Measurements from ENCODE around the gene C18orf32.
"Not testable (repeated sequence)": the region's sequence is repeated elsewhere in the genome, so short reads cannot be mapped to it uniquely, and the experiment has no call there.

Gene C18orf32

DNA sequence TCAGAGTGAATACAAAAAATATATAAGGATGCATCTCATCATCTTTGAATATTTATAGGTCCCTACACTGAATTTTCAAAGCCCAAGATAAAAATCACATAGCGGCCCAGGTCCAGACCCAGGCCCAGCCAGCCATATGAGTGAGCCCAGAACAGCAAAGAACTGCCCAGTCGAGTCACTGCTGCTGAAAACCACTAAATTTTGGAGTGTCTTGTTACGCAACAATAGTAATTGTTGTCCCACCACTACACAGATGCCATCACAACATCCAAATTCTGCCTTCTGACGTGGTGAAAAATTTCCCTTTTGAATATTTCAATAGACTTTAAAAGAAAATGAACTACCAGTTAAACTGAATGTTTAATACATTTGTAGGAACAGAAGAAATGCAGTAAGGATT lies 5.7 kb downstream of the C18orf32 start:
- no peaks in the 10 kb centered on the region for H3K9me3 ChIP-seq (ENCODE audit: control insufficient read depth, low read depth, low read length)
- no peak overlapping the region for H3K27ac ChIP-seq (ENCODE audit: low read length)
- no peaks in the 10 kb centered on the region for H3K27me3 ChIP-seq (ENCODE audit: control insufficient read depth, insufficient read depth, low read length)
- no peak overlapping the region for H3K9ac ChIP-seq (ENCODE audit: low read length)
- peaks cover 5% of the 10 kb centered on the region for H3K4me1 ChIP-seq (ENCODE audit: control insufficient read depth, low read depth, low read length)
- peaks cover 25% of the 10 kb centered on the region for H3K36me3 ChIP-seq (ENCODE audit: control insufficient read depth, low read depth, low read length)
- H3K4me3 ChIP-seq (ENCODE audit: low read length): no peak overlapping the region

DNA sequence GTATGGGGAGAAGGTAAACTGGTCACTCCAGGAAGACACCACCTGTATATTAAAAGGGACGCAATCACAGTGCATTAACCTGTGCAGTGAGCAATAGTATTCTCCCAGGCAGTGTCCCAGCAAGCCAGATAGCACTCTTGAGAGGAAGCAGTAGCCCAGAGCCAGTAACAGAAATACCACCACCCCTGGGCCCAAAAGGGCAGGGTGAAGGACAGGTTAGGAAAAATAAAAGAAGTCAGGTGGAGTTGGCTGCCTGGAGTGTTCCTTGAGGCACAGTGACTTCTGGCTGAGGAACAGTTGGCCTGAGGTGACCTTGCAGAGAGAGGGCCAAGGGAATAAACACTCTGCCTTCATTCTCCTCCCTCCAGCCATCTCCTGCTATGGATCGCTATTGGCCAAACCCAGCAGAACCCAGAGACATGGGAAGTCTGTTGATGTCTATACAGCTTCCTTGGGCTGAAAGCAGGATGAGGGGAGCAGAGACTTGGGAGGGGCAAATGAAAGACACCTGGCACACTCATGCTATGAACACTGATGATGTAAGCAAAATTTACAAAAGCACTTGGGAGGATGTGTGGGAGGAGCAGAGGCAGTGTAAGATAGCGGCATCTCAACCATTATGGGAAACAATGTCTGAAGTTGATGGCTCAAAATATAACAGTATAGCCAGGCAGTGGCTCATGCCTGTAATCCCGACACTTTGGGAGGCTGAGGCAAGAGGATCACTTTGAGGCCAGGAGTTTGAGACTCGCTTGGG lies 7.5 kb downstream of the C18orf32 start:
- Histone ChIP-seq H3K4me3 (ENCODE audit: low read length) (no peak overlapping the region), H3K9ac (ENCODE audit: low read length) (no peak overlapping the region), H3K27me3 (ENCODE audit: control insufficient read depth, insufficient read depth, low read length) (no peaks in the 10 kb centered on the region), H3K36me3 (ENCODE audit: control insufficient read depth, low read depth, low read length) (peaks cover 25% of the 10 kb centered on the region), H3K27ac (ENCODE audit: low read length) (no peak overlapping the region), H3K4me1 (ENCODE audit: control insufficient read depth, low read depth, low read length) (no peaks in the 10 kb centered on the region), H3K9me3 (ENCODE audit: control insufficient read depth, low read depth, low read length) (no peaks in the 10 kb centered on the region)

DNA sequence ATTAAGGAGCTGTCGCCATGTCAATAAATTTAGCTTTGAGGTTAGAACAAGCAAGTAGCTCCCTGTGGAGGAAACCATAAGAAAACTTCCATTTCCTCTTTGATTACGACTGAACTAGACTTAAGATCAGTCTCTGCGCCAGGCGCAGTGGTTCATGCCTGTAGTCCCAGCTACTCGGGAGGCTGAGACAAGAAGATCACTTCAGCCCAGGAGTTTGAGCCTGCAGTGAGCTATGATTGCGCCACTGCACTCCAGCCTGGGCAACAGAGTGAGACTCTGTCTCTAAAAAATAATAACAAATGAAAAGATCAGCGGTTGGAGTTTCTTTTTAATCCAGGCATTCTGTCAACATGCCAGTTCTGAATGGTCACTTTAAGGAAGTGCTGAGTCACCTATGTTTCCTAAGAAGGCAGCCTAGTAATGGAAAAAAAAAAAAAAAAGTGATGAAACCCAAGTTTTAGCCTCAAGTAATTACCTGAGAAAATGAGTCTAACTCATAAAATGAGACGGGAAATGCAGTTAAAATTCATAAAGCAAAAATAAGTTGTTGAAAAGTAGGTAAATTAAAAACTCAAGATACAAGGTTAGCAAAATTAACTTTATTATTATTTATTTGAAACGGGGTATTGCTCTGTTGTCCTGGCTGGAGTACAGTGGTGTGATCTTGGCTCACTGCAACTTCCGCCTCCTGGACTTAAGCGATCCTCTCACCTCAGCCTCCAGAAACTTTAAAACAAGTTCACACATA lies 10.2 kb downstream of the C18orf32 start:
- H3K4me1 ChIP-seq (ENCODE audit: control insufficient read depth, low read depth, low read length): no peaks in the 10 kb centered on the region
- H3K27ac ChIP-seq (ENCODE audit: low read length): no peak overlapping the region

DNA sequence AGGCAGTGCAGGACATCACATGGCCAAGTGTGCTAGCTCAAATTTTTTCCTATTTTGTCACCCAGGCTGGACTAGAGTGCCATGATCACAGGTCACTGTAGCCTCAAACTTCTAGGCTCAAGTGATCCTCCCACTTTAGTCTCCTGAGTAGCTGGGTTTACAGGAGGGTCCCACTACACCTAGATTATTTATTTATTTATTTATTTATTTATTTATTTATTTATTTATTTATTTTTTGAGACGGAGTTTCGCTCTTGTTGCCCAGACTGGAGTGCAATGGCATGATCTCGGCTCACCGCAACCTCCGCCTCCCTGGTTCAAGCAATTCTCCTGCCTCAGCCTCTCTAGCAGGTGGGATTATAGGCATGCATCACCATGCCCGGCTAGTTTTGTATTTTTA lies 12.1 kb downstream of the C18orf32 start:
- H3K9ac ChIP-seq (ENCODE audit: low read length); H3K4me1 ChIP-seq (ENCODE audit: control insufficient read depth, low read depth, low read length); H3K36me3 ChIP-seq (ENCODE audit: control insufficient read depth, low read depth, low read length); H3K9me3 ChIP-seq (ENCODE audit: control insufficient read depth, low read depth, low read length); H3K27me3 ChIP-seq (ENCODE audit: control insufficient read depth, insufficient read depth, low read length); H3K4me3 ChIP-seq (ENCODE audit: low read length); H3K27ac ChIP-seq (ENCODE audit: low read length): not testable (repeated sequence)

More for the DNA sequence above, 10.2 kb downstream of the C18orf32 start:
- no peaks in the 10 kb centered on the region for H3K27me3 ChIP-seq (ENCODE audit: control insufficient read depth, insufficient read depth, low read length)
- H3K4me3 ChIP-seq (ENCODE audit: low read length): no peak overlapping the region
- peaks cover 9% of the 10 kb centered on the region for H3K36me3 ChIP-seq (ENCODE audit: control insufficient read depth, low read depth, low read length)
- no peaks in the 10 kb centered on the region for H3K9me3 ChIP-seq (ENCODE audit: control insufficient read depth, low read depth, low read length)
- no peak overlapping the region for H3K9ac ChIP-seq (ENCODE audit: low read length)

DNA sequence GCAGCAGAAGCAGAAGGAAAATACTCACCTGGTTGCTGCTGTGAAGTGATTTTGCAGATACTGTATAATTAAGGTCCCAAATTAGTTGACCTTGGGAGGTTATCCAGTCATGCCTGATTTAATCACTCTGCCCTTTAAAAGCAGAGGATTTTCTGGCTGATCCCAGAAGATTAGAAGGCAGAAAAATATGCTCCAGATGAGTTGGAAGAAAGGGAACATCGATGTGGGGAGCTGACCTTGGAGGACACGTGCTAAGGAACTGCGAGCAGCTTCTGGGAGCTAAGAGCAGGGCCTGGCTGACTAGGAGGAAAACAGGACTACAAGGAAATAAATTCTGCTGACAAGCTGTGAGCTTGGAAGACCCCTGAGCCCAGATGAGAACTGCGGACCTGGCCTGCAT lies 13.3 kb downstream of the C18orf32 start:
- H3K36me3 ChIP-seq (ENCODE audit: control insufficient read depth, low read depth, low read length): no peaks in the 10 kb centered on the region
- H3K27me3 ChIP-seq (ENCODE audit: control insufficient read depth, insufficient read depth, low read length): no peaks in the 10 kb centered on the region
- no peak overlapping the region for H3K9ac ChIP-seq (ENCODE audit: low read length)
- no peak overlapping the region for H3K4me3 ChIP-seq (ENCODE audit: low read length)
- H3K4me1 ChIP-seq (ENCODE audit: control insufficient read depth, low read depth, low read length): no peaks in the 10 kb centered on the region
- H3K27ac ChIP-seq (ENCODE audit: low read length): no peak overlapping the region
- H3K9me3 ChIP-seq (ENCODE audit: control insufficient read depth, low read depth, low read length): no peaks in the 10 kb centered on the region

DNA sequence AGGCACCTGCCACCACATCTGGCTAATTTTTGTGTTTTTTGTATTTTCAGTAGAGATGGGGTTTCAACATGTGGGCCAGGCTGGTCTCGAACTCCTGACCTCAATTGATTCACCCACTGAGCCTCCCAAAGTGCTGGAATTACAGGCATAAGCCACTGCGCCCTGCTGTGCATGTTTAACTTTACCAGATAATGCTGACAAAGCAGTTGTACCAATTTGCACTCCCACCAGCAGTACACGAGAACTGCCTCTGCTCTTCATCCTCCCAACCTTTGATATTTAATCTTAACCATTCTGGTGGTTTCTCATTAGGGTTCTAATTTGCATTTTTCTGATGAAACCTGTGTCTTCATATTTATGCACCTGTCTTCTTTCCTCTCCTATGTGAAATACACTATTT lies 14.6 kb downstream of the C18orf32 start:
- no peak overlapping the region for H3K9ac ChIP-seq (ENCODE audit: low read length)
- no peaks in the 10 kb centered on the region for H3K27me3 ChIP-seq (ENCODE audit: control insufficient read depth, insufficient read depth, low read length)
- no peak overlapping the region for H3K4me3 ChIP-seq (ENCODE audit: low read length)
- H3K27ac ChIP-seq (ENCODE audit: low read length): no peak overlapping the region
- H3K36me3 ChIP-seq (ENCODE audit: control insufficient read depth, low read depth, low read length): no peaks in the 10 kb centered on the region
- H3K4me1 ChIP-seq (ENCODE audit: control insufficient read depth, low read depth, low read length): no peaks in the 10 kb centered on the region
- no peaks in the 10 kb centered on the region for H3K9me3 ChIP-seq (ENCODE audit: control insufficient read depth, low read depth, low read length)

DNA sequence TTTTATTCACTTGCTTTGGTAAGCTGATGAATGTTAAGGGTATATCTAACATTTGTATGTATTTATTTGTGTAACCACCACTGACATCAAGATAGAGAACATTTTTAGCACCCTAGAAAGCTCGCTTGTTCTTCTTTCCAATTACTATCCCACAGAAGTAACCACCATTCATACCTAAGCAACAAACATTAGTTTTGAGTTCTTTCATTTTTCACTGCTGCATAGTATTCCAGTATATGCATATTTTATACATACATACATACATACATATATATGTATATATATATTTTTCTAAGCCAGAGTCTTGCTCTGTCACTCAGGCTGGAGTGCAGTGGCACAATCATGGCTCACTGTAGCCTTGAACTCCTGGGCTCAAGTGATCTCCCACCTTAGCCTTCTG lies 15.5 kb downstream of the C18orf32 start:
- no peaks in the 10 kb centered on the region for H3K36me3 ChIP-seq (ENCODE audit: control insufficient read depth, low read depth, low read length)
- H3K4me3 ChIP-seq (ENCODE audit: low read length): no peak overlapping the region
- H3K4me1 ChIP-seq (ENCODE audit: control insufficient read depth, low read depth, low read length): no peaks in the 10 kb centered on the region
- H3K27me3 ChIP-seq (ENCODE audit: control insufficient read depth, insufficient read depth, low read length): no peaks in the 10 kb centered on the region
- H3K9ac ChIP-seq (ENCODE audit: low read length): no peak overlapping the region
- no peaks in the 10 kb centered on the region for H3K9me3 ChIP-seq (ENCODE audit: control insufficient read depth, low read depth, low read length)
- H3K27ac ChIP-seq (ENCODE audit: low read length): no peak overlapping the region

DNA sequence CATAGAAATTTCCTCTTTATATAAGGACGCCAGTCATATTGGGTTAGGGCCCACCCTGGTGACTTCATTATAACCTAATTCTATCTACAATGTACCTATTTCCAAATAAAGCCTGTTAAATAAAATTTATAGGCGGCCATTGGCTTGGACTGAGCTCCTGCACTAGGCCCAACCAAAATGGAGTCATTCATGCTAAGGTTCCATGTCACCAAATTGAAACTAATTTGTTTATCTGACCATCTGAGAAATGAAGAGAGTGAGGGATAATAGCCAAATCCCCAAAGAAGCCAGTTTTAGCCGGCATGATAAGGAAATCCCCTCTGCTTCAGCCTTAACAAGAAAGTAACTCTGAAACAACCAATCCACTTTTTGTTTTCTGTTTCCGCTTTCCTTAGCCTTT lies 19.4 kb downstream of the C18orf32 start:
- no peaks in the 10 kb centered on the region for H3K36me3 ChIP-seq (ENCODE audit: control insufficient read depth, low read depth, low read length)
- no peak overlapping the region for H3K9ac ChIP-seq (ENCODE audit: low read length)
- H3K27me3 ChIP-seq (ENCODE audit: control insufficient read depth, insufficient read depth, low read length): no peaks in the 10 kb centered on the region
- H3K27ac ChIP-seq (ENCODE audit: low read length): no peak overlapping the region
- H3K4me3 ChIP-seq (ENCODE audit: low read length): no peak overlapping the region
- H3K9me3 ChIP-seq (ENCODE audit: control insufficient read depth, low read depth, low read length): no peaks in the 10 kb centered on the region
- H3K4me1 ChIP-seq (ENCODE audit: control insufficient read depth, low read depth, low read length): peaks cover 15% of the 10 kb centered on the region

DNA sequence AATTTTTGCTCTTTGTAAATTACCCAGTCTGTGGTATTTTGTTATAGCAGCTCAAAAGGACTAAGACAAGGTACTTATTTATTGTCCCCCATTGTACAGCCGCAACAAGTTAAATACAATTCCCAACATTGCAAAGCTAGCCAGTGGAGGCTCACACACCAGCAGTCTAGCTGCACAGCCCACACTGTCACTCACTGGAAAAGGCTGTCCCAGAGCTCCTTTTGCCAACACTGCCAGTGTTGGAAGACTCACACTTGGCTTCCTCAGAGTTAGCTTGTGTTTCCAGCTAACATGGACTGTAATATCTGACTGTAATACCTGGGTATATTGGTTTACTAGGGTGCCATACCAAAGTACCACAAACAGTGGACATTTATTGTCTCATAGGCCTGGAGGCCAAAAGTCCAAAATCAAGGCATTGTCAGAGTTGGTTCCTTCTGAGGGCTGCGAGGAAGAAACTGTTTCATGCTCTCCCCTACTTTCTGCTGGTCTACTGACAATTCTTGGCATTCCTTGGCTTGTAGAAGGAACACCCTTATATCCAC lies 19.9 kb downstream of the C18orf32 start:
- Histone ChIP-seq H3K27ac (ENCODE audit: low read length) (no peak overlapping the region), H3K27me3 (ENCODE audit: control insufficient read depth, insufficient read depth, low read length) (no peaks in the 10 kb centered on the region), H3K4me3 (ENCODE audit: low read length) (no peak overlapping the region), H3K9ac (ENCODE audit: low read length) (no peak overlapping the region), H3K36me3 (ENCODE audit: control insufficient read depth, low read depth, low read length) (no peaks in the 10 kb centered on the region), H3K9me3 (ENCODE audit: control insufficient read depth, low read depth, low read length) (no peaks in the 10 kb centered on the region), H3K4me1 (ENCODE audit: control insufficient read depth, low read depth, low read length) (peaks cover 15% of the 10 kb centered on the region)

DNA sequence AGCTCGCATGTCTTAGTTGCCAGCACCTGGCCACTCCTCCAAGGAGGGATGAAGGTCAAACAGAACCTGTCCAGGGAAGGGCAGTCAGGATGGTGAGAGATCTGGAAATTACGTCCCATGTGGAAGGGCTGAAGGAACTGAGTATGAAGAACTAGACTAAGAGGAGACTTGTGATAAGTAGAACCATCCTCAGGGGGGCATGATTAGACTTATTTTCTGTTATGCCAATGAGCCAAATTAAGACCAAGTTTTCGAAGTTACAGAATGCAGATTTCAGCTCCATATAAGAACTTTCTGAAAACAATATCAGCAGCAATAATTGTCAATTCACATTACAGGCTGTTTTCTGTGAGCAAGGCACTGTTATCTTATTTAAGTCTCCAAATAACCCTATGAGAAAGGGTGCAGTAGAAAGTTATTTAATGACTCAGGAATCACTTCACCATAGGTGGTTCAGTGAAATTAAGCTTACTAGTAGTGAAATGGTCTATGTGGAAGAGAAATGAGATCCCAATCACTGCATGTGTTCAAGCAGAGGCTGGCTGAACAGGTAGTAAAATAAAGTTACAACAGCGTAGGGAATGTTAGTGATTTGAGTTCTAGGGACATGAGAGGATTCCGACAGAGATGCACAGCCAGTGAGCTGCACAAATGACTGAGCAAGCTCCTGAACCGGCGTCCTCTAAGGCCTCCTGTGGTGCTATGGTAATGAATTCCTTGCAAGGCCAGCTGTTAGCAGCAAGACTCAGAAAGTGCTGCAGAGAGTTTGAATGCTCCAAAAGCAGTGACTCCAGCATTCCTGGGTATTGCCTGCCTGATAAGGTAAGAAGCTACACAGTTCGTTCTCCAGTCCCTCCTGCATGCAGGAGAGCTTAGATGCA lies 22.1 kb downstream of the C18orf32 start:
- Histone ChIP-seq H3K9me3 (ENCODE audit: control insufficient read depth, low read depth, low read length) (no peaks in the 10 kb centered on the region), H3K9ac (ENCODE audit: low read length) (no peak overlapping the region), H3K4me1 (ENCODE audit: control insufficient read depth, low read depth, low read length) (peaks cover 15% of the 10 kb centered on the region), H3K36me3 (ENCODE audit: control insufficient read depth, low read depth, low read length) (no peaks in the 10 kb centered on the region), H3K27me3 (ENCODE audit: control insufficient read depth, insufficient read depth, low read length) (peaks cover 6% of the 10 kb centered on the region), H3K4me3 (ENCODE audit: low read length) (no peak overlapping the region), H3K27ac (ENCODE audit: low read length) (no peak overlapping the region)

DNA sequence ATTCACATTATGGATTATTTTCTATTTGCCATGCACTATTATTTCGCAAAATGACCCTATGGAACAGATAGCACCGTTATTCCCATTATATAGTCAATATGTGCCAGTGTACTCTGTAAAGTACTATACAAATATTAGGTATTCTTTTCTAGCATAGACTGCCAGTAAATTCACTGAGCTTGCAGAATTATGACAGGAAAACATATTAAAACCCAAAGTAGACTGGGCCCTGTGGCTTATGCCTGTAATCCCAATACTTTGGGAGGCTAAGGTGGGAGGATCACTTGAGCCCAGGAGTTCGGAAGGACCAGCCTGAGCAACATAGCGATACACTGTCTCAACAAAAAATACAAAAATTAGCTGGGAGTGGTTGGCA lies 25.4 kb downstream of the C18orf32 start:
- Histone ChIP-seq H3K9ac (ENCODE audit: low read length) (no peak overlapping the region), H3K27me3 (ENCODE audit: control insufficient read depth, insufficient read depth, low read length) (peaks cover 6% of the 10 kb centered on the region), H3K4me1 (ENCODE audit: control insufficient read depth, low read depth, low read length) (peaks cover 21% of the 10 kb centered on the region), H3K27ac (ENCODE audit: low read length) (no peak overlapping the region), H3K4me3 (ENCODE audit: low read length) (no peak overlapping the region), H3K9me3 (ENCODE audit: control insufficient read depth, low read depth, low read length) (no peaks in the 10 kb centered on the region), H3K36me3 (ENCODE audit: control insufficient read depth, low read depth, low read length) (no peaks in the 10 kb centered on the region)

Data from iPS-18a (cell line).